SHP77 (cell line): Measurements from ENCODE around the gene WNT2B.

Source experiments
- DNase-seq, 2 experiments: peaks; one replicate each; lab custom pipeline; 2025; lab: John Stamatoyannopoulos, UW

WNT2B gene

DNA sequence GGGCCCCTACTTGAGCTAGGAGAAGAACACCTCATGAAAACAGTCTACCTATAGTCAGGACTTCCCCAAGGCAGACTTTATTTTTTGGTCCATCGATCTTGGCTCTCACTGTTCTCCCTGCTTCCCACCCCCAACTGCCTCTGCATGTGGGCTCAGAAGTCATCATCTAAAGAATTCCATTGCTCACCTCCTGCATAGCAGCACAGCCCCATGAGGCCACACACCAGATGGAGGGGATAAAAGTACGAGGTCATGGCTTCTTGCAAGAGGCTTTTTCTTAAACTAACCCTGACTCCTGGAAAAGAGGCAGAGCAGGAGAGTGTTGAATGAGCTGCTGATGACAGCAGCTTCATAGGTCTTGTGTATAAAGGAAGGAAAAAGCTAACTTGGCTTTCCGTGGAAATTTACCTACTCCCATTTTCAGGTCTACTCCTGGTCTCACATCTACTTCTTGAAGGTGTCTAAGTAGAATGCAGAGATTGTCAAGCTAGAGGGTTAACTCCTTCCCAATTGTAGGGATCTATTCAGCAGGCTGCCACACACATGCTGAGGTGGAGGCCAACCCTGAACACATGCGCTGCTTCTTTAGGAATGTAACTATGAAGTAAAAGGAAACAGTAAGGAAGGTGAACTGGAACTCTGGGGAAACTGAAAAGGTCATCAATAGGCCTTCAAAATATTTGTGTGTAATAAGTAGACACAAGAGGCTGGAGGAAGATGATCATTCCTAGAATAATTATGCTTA, 18.7 kb downstream of the WNT2B start:
- no peak for DNase-seq

DNA sequence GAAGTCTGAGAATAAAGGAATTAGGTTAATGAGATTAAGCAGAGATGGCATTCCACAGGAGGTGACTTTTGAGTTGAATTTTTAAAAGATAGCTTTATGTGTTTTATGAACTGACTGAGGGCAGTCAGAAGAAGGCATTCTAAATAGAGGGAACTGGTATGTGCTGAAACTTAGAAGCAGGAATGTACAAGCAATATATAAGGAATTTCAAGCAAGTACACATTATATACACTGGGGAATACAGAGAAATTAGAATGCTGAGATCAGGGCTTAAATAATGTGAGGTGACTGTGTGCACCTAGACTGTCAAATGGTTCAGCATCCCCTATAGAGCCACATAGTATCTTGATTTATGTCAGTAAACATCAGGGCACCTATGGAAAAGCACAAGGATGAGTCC, 19.3 kb downstream of the WNT2B start:
- DNase-seq = no peak

DNA sequence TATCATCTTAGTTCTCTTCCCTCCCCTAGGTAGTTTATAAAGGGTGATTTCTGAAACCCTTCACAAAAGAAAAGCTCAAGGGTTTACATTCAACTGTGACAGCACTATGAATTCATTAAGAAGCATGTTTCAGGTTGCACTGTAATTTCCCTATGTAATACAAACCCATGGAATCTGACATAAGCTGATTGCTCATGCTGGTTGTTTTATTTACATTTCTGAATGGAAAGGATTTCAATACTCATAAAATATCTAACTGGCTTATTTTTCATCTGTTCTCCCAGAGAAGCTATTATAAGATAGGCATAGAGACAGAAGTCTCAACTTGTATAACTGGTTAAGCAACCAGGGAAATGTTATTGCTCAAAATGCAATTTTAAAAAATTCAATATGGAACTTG, 20.5 kb downstream of the WNT2B start:
- no peak for DNase-seq

DNA sequence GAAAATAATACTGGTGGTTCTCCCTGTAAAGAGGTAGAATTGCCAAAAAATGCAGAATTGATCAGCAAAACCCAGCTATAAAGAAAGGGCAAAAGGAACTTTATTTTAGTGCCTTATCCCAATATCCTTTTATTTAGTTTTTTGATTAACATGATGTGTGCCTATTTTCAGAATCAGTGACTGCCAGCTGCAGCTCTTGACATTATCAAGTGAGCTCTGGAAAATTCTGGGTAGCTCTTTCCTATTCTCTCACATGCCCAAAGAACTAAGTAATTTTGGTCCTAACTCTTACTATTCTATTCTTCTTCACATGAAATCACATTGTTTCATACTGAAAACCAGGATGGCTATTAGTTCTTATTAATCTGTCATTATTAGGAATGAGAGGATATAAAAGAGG, 22.1 kb downstream of the WNT2B start:
- DNase-seq = no peak

DNA sequence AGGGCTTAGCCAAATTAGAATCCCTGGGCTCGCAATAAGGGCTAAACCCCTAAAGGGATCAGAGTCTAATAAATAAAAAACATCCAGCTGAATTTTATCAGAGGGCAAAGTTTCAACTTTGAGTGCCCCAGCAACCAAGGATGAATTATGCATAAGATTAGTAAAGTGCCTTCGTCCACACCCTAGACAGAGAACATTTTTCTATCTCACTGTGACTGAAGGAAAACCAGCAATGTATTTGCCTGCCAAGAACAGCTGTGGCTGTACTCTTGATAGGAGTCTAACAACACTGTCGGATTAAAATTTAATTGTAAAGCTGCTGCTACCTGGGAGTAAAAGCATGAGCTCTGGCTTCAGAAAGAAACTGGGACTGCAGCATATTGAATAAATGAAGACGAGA, 23.3 kb downstream of the WNT2B start:
- no peak for DNase-seq

DNA sequence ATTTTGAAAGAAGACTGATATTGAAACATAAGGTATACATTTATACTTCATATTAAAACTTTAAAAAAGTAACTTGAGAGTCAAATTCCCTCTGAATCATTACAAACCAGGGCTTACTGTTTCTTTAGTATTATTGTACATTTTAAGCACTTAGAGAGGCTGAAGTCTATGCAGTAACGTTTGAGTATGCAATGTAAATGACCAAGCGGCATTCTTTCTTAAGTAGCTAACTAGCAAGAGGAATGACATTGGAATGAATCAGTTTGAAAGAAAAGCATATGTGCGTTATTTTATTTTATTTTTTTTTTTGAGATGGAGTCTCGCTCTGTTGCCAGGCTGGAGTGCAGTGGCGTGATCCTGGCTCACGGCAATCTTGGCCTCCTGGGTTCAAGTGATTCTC, 24.3 kb downstream of the WNT2B start:
- DNase-seq = no peak

DNA sequence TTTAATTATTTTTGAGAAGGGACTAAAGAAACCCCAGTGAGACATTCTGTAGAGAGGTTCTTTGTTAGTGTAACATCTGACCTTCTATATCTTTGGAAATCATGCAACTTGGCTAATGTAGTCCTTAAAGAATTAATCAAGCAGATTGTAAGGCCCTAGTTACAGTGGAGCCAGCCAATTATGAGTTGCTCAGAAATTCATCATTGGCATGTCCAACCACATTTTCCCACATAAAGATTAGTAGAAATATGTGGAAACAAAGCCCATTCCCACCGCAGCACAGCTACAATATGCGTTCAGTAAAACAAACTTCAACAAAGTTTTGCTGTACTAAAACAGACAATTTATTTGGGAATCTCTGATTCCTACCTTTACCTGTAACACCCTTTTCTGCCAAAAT, 27.8 kb downstream of the WNT2B start:
- no peak for DNase-seq

DNA sequence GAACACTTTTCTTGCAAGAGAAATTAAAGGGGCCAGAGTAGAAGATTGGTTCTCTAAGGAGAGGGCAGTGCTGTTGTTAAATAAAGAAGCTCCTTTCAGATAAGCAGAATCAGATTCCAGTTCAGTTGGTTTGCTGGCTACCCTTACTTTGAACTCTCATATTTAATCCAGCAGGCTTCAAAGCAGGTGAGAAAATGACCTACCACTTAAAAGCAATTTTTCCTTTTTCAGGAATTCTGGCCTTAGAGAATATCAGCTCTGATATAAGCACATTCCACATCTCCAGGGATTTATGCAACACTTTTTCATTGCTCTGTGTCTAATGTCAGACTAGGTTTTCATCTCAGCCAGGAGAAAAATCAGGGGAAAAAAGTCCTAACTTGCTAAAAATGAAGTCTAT, 28.7 kb downstream of the WNT2B start:
- DNase-seq = no peak

DNA sequence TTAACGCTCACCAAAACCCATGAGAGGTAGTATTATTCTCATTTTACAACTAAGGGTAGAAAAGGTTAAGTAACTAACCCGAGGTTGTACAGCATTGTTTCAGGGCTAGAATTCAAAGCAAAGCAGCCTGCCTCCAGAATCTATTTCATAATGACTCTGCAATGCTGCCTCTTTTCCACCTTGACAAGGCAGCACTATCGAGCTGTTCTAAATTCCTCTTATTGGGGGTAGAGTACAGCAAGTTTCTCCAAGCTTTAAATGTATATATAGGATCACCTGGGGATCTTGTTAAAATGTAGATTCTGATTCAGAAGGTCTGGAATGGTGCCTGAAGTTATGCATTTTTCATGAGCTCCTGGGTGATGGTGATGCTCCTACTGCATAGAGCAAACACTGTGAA, 30.1 kb downstream of the WNT2B start:
- no peak for DNase-seq

DNA sequence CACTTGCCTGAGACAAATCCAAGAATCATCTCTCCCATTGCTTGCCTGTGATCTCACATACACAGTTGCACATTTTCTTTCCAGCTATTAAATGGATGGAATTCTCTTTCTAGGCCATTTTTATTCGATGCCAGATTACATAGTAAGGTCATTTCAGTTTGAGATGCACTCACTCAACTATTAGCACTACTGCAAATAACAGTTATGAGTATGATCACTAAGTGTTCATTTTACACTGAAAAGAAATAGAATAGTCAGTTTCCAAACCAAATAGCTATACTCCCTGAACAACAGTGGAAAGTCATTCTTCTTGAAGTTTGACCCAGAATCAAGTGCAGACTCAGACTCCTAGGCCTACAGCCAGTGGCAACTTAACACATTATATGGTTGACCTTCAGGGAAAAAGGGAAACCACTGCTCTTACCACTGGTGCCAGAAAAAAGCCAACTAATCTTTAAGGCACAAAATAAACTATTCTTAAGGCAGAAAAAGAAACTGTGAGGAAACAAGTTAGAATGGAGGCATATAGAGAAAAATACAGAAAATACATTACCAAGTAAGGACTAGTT, 31.5 kb downstream of the WNT2B start:
- no peak for DNase-seq

DNA sequence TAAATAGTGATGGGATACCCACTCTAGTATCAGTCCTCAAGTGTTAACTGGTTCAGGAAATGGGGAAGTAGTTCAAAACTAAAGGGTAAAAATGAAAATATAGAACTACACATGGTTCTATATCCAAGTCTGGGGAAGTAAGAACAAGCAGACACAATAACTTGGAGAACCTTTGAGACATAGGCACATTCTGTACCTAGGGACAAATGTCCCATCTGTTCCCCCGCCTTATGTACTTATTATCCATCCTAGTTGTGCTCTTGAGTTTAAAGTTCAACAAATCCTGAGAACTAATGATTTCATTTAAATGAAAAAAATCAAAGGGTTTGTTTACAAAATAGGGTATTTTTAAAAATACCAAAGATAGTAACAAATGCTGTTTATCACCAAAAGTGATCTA, 32.5 kb downstream of the WNT2B start:
- DNase-seq = no peak

DNA sequence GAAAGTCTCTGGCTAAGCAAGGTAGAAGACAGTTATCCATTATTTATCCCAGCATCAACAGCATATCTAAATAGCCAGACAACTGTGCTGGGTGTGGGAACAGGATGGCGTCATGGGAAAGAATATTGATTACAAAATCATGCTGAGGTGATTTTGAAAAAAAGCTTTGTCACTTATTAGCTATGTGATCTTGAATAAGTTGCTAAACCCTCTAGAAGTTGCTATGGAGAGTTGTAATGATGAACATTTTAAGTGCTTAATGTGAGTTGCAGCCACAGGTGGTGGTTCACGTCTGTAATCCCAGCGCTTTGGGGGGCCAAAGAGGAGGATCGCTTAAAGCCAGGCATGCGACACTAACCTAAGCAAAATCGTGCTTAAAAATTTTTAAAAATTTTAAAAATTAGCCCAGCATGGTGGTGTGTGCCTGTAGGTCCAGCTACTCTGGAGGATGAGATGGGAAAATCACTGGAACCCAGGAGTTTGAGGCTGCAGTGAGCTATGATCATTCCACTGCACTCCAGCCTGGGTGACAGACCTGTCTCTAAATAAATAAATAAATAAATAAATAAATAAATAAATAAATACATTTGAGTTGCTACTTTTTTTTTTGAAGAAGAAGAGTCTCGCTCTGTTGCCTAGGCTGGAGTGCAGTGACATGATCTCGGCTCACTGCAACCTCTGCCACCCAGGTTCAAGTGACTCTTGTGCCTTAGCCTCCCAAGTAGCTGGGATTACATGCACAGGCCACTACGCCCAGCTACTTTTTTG, 33.6 kb downstream of the WNT2B start:
- DNase-seq = no peak

DNA sequence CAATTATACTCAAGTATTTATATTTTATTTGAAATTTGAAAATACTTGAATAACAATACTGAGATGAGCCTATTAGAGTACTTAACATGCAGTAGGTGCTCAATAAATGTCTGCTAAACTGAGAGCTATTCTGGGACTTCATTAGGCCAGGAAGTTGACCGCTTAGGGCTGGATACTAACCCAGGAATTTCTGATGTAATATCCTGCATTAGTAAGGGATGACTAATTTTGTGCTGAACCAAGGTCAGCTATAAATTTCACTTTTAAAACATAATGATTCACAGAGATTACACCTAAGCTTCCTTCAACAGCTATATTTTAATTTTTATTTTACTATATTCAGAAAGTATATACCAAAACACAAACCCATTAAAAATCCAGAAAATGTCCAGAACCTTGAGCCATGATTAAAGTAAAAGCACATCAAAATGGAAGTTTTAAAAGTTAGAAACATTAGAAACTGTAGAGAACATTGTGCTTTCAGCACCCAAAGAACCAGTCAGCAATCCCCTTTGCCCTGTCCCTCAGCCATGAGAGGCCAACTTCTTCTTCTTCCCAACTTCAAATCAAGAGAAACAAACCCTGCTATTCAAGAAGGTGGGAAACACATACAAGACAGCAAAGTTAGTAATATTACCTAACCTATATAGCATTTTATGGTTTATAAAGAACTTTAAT, 35.4 kb downstream of the WNT2B start:
- no peak for DNase-seq

DNA sequence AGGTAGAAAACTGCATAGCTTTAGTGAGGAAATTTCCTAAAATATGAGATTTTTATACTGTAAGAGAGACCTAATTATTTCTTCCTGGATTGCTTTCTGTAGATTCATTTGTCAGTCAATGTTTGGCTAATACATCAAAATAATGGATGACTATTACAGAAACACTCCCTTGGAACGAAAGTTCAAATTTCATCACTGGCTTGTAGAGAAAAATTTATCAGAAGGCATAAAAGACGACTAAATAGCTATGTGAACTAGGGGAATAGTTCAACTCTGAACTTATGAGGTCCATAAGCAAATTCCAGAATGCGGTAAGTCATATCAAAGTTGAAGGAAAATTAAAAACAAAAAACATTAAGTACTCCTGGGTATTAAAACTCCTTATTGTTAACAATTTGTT, 36.0 kb downstream of the WNT2B start:
- no peak for DNase-seq

DNA sequence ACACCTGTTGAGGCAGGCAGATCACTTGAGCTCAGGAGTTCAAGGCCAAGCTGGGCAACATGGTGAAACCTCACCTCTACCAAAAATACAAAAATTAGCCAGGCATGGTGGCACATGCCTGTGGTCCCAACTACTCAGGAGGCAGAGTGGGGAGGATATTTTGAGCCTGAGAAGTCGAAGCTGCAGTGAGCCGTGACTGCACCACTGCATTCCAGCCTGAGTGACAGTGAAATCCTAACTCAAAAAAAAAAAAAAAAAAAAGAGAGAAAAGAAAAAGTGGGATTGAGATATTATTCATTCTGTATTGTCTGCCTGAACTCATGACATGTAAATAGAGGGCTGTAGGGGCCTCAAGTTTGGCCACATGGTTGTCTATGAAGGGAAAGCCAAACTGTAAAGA, 37.3 kb downstream of the WNT2B start:
- DNase-seq = no peak

DNA sequence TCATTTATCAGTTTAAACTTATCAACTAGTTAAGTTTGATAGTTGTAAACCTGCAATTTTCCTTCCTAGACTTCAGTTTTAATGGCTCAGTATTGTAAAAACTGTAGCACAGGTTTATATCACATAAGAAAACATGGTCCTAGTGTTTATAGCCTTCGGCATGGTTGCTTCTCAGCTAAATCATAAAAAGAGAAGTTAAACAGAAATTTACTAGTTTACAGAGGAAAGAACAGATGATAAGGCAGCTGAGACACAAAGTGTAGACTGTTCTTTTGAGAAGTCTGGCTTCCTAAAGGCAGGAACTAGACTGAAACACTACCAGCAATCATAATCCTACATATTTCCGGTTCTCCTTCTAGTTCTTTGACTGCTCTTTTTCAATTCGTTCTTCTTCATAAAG, 39.8 kb downstream of the WNT2B start:
- no peak for DNase-seq

DNA sequence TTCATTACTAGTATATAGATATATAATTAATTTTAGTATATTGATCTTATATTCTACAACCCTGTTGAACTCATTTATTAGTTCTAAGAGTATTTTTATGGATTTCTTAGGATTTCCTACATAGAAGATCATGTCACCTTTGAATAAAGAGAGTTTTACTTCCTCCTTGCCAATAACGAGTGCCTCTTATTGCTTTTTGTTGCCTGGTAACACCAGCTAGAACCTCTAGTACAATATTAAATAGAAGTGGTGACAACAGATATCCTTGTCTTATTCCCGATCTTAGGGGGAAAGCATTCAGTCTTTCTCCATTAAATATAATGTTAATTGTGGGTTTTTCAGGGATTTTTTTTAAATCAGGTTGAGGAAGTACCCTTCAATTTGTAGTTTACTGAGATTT, 40.8 kb downstream of the WNT2B start:
- DNase-seq = no peak

DNA sequence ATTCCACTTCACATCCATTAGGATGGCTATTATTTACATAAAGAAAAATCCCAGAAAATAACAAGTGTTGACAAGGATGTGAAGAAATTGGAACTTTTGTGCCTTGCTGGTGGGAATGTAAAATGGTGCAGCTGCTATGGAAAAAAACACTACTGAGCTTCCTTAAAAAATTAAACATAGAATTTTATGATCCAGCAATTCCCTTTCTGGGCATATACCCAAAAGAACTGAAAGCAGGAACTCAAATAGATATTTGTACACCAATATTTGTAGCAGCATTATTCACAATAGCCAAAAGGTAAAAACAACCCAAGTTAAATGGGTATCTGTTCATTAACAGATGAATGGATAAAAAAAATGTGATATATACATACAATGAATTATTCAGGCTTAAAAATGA, 45.6 kb downstream of the WNT2B start:
- DNase-seq = no peak

DNA sequence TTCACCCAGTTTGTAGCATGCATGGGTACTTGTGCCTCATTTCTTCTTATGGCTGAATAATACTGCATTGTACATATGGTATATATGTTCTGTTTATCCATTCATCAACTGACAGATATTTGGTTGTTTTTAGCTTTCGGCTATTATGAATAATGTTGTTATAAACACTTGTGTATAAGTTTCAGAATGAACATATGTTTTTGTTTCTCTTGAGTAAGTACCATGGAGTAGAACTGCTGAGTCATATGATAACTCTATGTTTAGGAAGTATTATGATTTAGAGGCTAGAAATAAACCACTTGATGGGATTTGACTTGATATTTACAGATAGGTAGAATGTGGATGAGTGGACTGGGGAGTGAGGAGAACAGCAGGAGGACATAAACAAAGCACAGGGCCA, 48.6 kb downstream of the WNT2B start:
- no peak for DNase-seq

DNA sequence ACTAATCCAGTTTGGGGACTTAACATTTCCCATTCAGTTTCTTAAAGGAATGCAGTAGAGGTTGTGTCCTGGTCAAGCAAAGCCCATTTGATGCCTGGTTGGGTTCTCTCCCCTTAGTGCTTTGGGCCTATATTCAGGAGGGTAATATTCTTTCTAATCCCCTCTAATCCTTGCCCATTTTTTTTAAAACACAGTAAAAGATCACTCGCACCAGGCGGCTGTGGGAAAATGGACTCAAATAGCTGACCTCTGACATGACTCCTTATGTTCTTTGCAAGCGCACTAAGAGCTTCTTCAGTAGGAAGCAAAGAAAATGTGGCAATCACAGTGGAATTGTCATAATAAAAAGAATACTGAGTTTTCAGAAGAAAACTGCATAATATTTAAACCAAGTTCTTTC, 49.9 kb downstream of the WNT2B start:
- no peak for DNase-seq

DNA sequence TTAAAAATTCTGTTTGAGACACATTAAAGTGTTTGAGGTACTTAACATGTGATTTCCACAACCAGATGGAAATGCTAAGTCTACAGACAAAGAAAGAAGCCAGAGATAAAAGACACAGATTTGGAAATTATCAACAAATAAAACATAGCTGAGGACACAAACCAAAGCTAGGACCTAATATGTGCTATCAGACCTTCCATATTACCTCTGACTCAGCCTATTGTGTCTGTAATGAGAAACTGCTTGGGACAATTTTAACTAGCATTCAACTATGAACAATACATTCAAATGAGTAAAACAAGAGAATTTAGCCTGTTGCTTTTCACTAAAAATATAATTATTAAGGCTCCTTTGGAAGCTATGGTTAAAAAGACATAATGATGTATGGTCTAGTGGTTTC, 54.6 kb downstream of the WNT2B start:
- DNase-seq = no peak

DNA sequence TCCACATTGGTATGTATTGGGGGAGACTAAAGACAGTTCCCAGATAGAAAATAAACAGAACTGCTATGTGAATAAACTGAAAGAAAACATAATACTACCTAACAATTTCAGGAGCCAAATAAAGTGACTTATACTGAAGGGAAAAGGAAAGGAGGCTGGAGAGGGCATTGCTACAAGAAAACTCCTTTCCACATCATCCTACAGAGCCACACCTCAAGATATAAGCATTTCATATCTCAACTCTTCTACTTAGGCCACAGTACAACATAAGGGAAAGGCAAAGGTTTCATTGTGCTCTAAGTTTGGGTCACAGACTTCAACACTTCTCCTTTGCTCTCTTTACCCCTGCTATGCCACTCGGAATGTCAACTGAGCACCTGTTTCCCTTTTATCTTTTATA, 55.3 kb downstream of the WNT2B start:
- DNase-seq = no peak

DNA sequence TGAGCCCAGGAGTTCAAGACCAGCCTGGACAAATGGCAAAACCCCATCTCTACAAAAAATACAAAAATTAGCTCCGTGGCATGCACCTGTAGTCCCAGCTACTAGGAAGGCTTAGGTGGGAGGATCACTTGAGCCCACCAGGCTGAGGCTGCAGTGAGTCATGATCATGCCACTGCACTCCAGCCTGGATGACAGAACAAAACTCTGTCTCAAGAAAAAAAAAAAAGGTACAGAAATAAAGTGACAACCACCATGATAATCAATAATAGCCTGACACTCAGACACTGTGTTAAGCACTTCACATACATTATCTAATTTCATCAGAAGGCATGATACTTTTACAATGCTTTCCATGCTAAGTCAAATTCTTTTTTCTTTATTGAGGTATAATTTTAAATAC, 57.0 kb downstream of the WNT2B start:
- no peak for DNase-seq
